H1 (cell line): Measurements from ENCODE around the gene SPACA4. TPM values are rescaled to one million over a fixed set of nuclear protein-coding genes. Genes with fewer than 3 reads are reported as not detected.

ENCODE experiments used
- CTCF ChIA-PET: fragments of 300-600 bp; sonication (Branson Sonifier 250); formaldehyde crosslinking; loops from one replicate; lab custom pipeline; 2021; ENCODE audit not compliant: partially characterized antibody; lab: Charles Lee
- POLR2A ChIA-PET: fragments of 300-600 bp; sonication (Branson Sonifier 250); formaldehyde crosslinking; loops from one replicate; lab custom pipeline; 2021; ENCODE audit warnings: inconsistent platforms; ENCODE audit not compliant: partially characterized antibody; lab: Charles Lee
- DNase-seq, 2 experiments: peaks; one replicate each; pipeline versions ENCODE4 v3.0.0 to v3.0.0-alpha.2; 2010 to 2022; ENCODE audit warnings: low spot score in 2 of 2, low read depth in 1 of 2, mixed read lengths in 1 of 2
- FAIRE-seq: peaks from 2 replicates; lab custom pipeline; 2011; peaks lifted over from hg19 to GRCh38; lab: Jason Lieb, UNC
- H2AFZ ChIP-seq: 2 replicates; pipeline ENCODE4 v1.8.1; 2012; ENCODE audit warnings: low read length, inconsistent platforms
- H2AK5ac ChIP-seq: 2 replicates; pipeline ENCODE4 v1.6.1; 2013; ENCODE audit warnings: low read depth, low read length
- H2BK120ac ChIP-seq: replicated peaks from 2 replicates; pipeline ENCODE3; 2013; ENCODE audit warnings: low read depth, low read length, inconsistent platforms
- H2BK12ac ChIP-seq: 2 replicates; pipeline ENCODE4 v1.6.1; 2013; ENCODE audit warnings: low read depth, low read length
- H2BK15ac ChIP-seq: 2 replicates; pipeline ENCODE4 v1.6.1; 2013; ENCODE audit warnings: low read length
- H2BK20ac ChIP-seq: 2 replicates; pipeline ENCODE4 v1.6.1; 2013; ENCODE audit warnings: low read length
- H2BK5ac ChIP-seq: 2 replicates; pipeline ENCODE4 v1.6.1; 2013; ENCODE audit warnings: low read depth, low read length
- H3K14ac ChIP-seq: 2 replicates; pipeline ENCODE4 v1.6.1; 2013; ENCODE audit warnings: inconsistent platforms; ENCODE audit not compliant: insufficient read length
- H3K18ac ChIP-seq: 2 replicates; pipeline ENCODE4 v1.6.1; 2013; ENCODE audit warnings: low read length; ENCODE audit errors: extremely low read depth
- H3K23ac ChIP-seq: 2 replicates; pipeline ENCODE4 v1.6.1; 2013; ENCODE audit warnings: inconsistent platforms; ENCODE audit not compliant: insufficient read length
- H3K23me2 ChIP-seq: 2 replicates; pipeline ENCODE4 v1.6.1; 2013; ENCODE audit warnings: low read depth, low read length
- H3K27ac ChIP-seq: 2 replicates; pipeline ENCODE4 v1.6.1; 2011; ENCODE audit warnings: low read depth, low read length, inconsistent platforms
- H3K27me3 ChIP-seq, 4 experiments: replicated peaks in 1 of 4; 1 replicate in 1 of 4; 2 replicates in 3 of 4; pipeline versions ENCODE4 v1.6.1 to v1.8.1; 2011 to 2013; ENCODE audit warnings: low read length in 3 of 4, mild to moderate bottlenecking in 3 of 4, inconsistent platforms in 2 of 4, mixed read lengths in 2 of 4, moderate library complexity in 1 of 4; ENCODE audit not compliant: control insufficient read depth in 3 of 4, insufficient read depth in 3 of 4; ENCODE audit errors: extremely low read depth in 1 of 4
- H3K36me3 ChIP-seq, 4 experiments: 2 replicates each; pipeline versions ENCODE4 v1.6.1 to v1.8.1; 2011 to 2013; ENCODE audit warnings: mild to moderate bottlenecking in 4 of 4, low read length in 3 of 4, moderate library complexity in 2 of 4, control low read depth in 1 of 4, inconsistent platforms in 1 of 4; ENCODE audit not compliant: insufficient read depth in 4 of 4, control insufficient read depth in 2 of 4
- H3K4ac ChIP-seq: replicated peaks from 2 replicates; pipeline ENCODE3; 2013; ENCODE audit warnings: low read length, low read depth, mixed read lengths, inconsistent platforms; ENCODE audit not compliant: insufficient read length
- H3K4me1 ChIP-seq, 4 experiments: replicated peaks in 1 of 4; 1 replicate in 1 of 4; 2 replicates in 3 of 4; pipeline versions ENCODE4 v1.6.1 to v1.8.1; 2011 to 2013; ENCODE audit warnings: low read length in 3 of 4, inconsistent platforms in 2 of 4, mixed read lengths in 1 of 4; ENCODE audit not compliant: insufficient read depth in 4 of 4, control insufficient read depth in 3 of 4
- H3K4me2 ChIP-seq, 2 experiments: 2 replicates each; pipeline versions ENCODE4 v1.6.1 to v1.8.1; 2011 to 2013; ENCODE audit warnings: low read depth in 2 of 2, low read length in 2 of 2, control low read depth in 1 of 2, inconsistent platforms in 1 of 2, mild to moderate bottlenecking in 1 of 2; ENCODE audit not compliant: insufficient read depth in 1 of 2
- H3K4me3 ChIP-seq, 4 experiments: fragments of 200-600, 300-600 bp in 1 of 4; sonication (generic), shearing (Covaris generic), sonication (Bioruptor Twin) in 1 of 4; 2 replicates each; pipeline versions ENCODE4 v1.5.1 to v1.8.1; 2011 to 2016; ENCODE audit warnings: low read length in 4 of 4, low read depth in 3 of 4, control low read depth in 2 of 4, inconsistent platforms in 2 of 4, mild to moderate bottlenecking in 2 of 4, mixed read lengths in 1 of 4, moderate library complexity in 1 of 4; ENCODE audit not compliant: insufficient read depth in 2 of 4; ENCODE audit errors: extremely low read depth in 1 of 4
- H3K56ac ChIP-seq: replicated peaks from 2 replicates; pipeline ENCODE3; 2013; ENCODE audit warnings: low read depth, mild to moderate bottlenecking, mixed read lengths, low read length, inconsistent platforms; ENCODE audit not compliant: insufficient read length
- H3K79me1 ChIP-seq: 2 replicates; pipeline ENCODE4 v1.6.1; 2013; ENCODE audit warnings: low read depth, low read length, control low read depth
- H3K79me2 ChIP-seq, 2 experiments: 2 replicates each; pipeline versions ENCODE4 v1.6.1 to v1.8.1; 2012 to 2013; ENCODE audit warnings: low read length in 2 of 2, mild to moderate bottlenecking in 2 of 2, inconsistent platforms in 1 of 2; ENCODE audit not compliant: insufficient read depth in 2 of 2, control insufficient read depth in 1 of 2
- H3K9ac ChIP-seq, 4 experiments: replicated peaks in 1 of 4; 1 replicate in 1 of 4; 2 replicates in 3 of 4; pipeline versions ENCODE4 v1.6.1 to v1.8.1; 2011 to 2013; ENCODE audit warnings: low read depth in 3 of 4, low read length in 3 of 4, control low read depth in 2 of 4, mild to moderate bottlenecking in 2 of 4, moderate library complexity in 2 of 4, inconsistent platforms in 1 of 4; ENCODE audit errors: extremely low read depth in 1 of 4
- H3K9me3 ChIP-seq, 2 experiments: 2 replicates each; pipeline versions ENCODE4 v1.6.1 to v1.8.1; 2012 to 2013; ENCODE audit warnings: mild to moderate bottlenecking in 2 of 2, moderate library complexity in 2 of 2, control low read depth in 1 of 2, inconsistent platforms in 1 of 2, low read depth in 1 of 2, low read length in 1 of 2, mixed read lengths in 1 of 2; ENCODE audit not compliant: insufficient read depth in 2 of 2
- H4K20me1 ChIP-seq, 2 experiments: replicated peaks in 1 of 2; 2 replicates each; pipeline versions ENCODE3 to v1.8.1; 2011 to 2013; ENCODE audit warnings: inconsistent platforms in 2 of 2, low read length in 2 of 2, mild to moderate bottlenecking in 1 of 2; ENCODE audit not compliant: insufficient read depth in 2 of 2, control insufficient read depth in 1 of 2
- H4K5ac ChIP-seq: 2 replicates; pipeline ENCODE4 v1.6.1; 2013; ENCODE audit warnings: low read length, low read depth, mixed read lengths, inconsistent platforms; ENCODE audit not compliant: insufficient read length
- H4K8ac ChIP-seq: 2 replicates; pipeline ENCODE4 v1.8.0; 2013; ENCODE audit warnings: mild to moderate bottlenecking, moderate library complexity, low read length, inconsistent platforms; ENCODE audit not compliant: insufficient read depth; ENCODE audit errors: extremely low read depth
- H4K91ac ChIP-seq: replicated peaks from 2 replicates; pipeline ENCODE3; 2013; ENCODE audit warnings: low read length, mixed read lengths, inconsistent platforms; ENCODE audit not compliant: insufficient read length
- HDAC2 ChIP-seq, 2 experiments: fragments of 300-600 bp in 1 of 2; sonication (generic) in 1 of 2; IDR thresholded peaks; 2 replicates each; pipeline ENCODE4 v1.6.1; 2011 to 2012; ENCODE audit warnings: low read depth in 2 of 2, low read length in 2 of 2, mild to moderate bottlenecking in 2 of 2, moderate library complexity in 2 of 2, borderline replicate concordance in 1 of 2, inconsistent platforms in 1 of 2
- MAFK ChIP-seq: IDR thresholded peaks from 2 replicates; pipeline ENCODE4 v1.6.1; 2012; ENCODE audit warnings: low read depth, mild to moderate bottlenecking, improper control_type of control experiment, low read length
- TAF1 ChIP-seq: IDR thresholded peaks from 2 replicates; pipeline ENCODE4 v1.6.1; 2011; ENCODE audit warnings: mild to moderate bottlenecking, low read depth, low read length
- TAF7 ChIP-seq: optimal IDR thresholded peaks from 2 replicates; pipeline ENCODE3; 2011; ENCODE audit warnings: low read depth, mild to moderate bottlenecking, inconsistent platforms, low read length, moderate library complexity, borderline replicate concordance
- TBP ChIP-seq: IDR thresholded peaks from 2 replicates; pipeline ENCODE4 v1.6.1; 2011; ENCODE audit warnings: low read depth, low read length, improper control_type of control experiment
- whole genome bisulfite sequencing, 2 experiments: shearing (Covaris generic) in 1 of 2; methylation state at CpG; one replicate each; pipeline versions ENCODE4 v1.1.6 to v1.1.7; 2013 to 2015; ENCODE audit warnings: low lambda C conversion rate in 2 of 2, mixed read lengths in 2 of 2, inconsistent platforms in 1 of 2, low coverage in 1 of 2, missing lambda C conversion rate in 1 of 2; ENCODE audit not compliant: insufficient replicate concordance in 2 of 2, insufficient coverage in 1 of 2, insufficient read length in 1 of 2; ENCODE audit errors: extremely low coverage in 1 of 2, missing lambda C conversion rate in 1 of 2; 5-methylcytosine and 5-hydroxymethylcytosine counted together
- polyA plus RNA-seq, 7 experiments: library from polyadenylated mRNA; depleted of rRNA in 3 of 7; stranded (reverse) in 5 of 7; unstranded in 2 of 7; fragments of >200 nt in 5 of 7; fragments of 200-250 nt in 2 of 7; gene quantifications; 1 replicate in 5 of 7; 2 replicates in 1 of 7; 4 replicates in 1 of 7; pipeline versions ENCODE4 v1.2.1 to v1.2.3, GENCODE V29; 2011 to 2013; ENCODE audit warnings: missing spikeins in 2 of 7, mixed read lengths in 2 of 7
- total RNA-seq: library from RNA; stranded (reverse); fragmentation: NEBNext Ultra II Directional; extraction: Animal tissue kit (Norgen Biotek cat#: 25700); gene quantifications from 2 replicates; pipeline ENCODE4 v1.2.1, GENCODE V29; 2021

Gene SPACA4
- total and polyA plus RNA-seq, 2 of the 8 experiments (the other 6 are each of a cell fraction or from before 2014, with no cell fraction given) = not detected

DNA sequence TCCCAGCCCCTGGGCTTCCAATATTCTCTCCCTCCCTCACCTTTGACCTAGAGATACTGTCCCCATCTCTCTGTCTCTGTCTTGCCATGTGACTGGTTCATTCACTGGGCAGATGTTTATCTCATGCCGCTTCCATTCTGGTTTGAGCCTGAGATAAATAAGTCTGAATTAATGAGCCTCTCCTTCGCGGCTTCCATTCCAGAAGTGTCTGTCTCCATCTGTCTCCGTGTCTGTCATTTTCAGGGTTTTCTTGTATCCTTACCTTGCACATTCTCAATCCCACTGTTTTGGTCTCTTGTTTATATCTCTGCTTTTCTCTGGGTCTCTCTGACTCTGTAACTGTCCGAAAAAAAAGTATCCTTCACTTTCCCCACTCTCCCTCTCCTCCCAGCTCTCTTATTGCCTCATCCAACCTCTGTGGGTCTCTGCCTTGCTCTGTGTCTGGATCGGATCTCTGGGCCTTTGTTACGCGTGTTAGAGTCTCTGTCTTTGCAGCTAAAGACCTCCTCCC, 17.1 kb downstream of the SPACA4 start:
- H4K20me1 ChIP-seq = peaks cover 2 to 5% of the 10 kb centered on the region in 2 experiments
- 43% methylated on average over 8 of the region's 8 CpGs; no CpG with 5 or more reads in 1 of the 2 experiments for WGBS, 2 experiments
- H4K8ac ChIP-seq = no peak overlapping the region
- H3K79me1 ChIP-seq = no peaks in the 10 kb centered on the region; the same call in 1 of the 2 replicates
- no peak overlapping the region for H3K56ac ChIP-seq
- peak overlapping the region in 3 of 4 experiments; percentile 57 to 62 (median 58); a peak in 6 of 7 replicates for H3K9ac ChIP-seq
- H3K4me2 ChIP-seq = peak overlapping the region; percentile 66 to 75
- DNase-seq (no peak), FAIRE-seq (no peak)
- peaks cover 15% of the 10 kb centered on the region for H3K23me2 ChIP-seq
- H3K27ac ChIP-seq = peak overlapping the region; percentile 77
- peaks cover 3 to 19% of the 10 kb centered on the region in 2 experiments for H3K79me2 ChIP-seq
- H3K4ac ChIP-seq = no peak overlapping the region
- peak overlapping the region; percentile 11; the same call in 1 of the 2 replicates for H2AK5ac ChIP-seq
- peak overlapping the region; percentile 38 to 87 (median 50); a peak in 7 of 8 replicates for H3K4me3 ChIP-seq
- peaks cover 0 to 7% (median 1%) of the 10 kb centered on the region in 4 experiments; a peak in 1 of 8 replicates for H3K36me3 ChIP-seq
- H3K18ac ChIP-seq = peak overlapping the region; percentile 89; the same call in 1 of the 2 replicates
- peak overlapping the region; percentile 71 for H4K91ac ChIP-seq
- POLR2A ChIA-PET = interaction anchor here (0.6 to 30.9 kb wide), 5 partner anchors 1 to 223 kb away, joined by 3 to 788 read pairs (median 4); partner anchors contain the start of genes CA11, DBP, FAM83E and RPL18
- peaks cover 3 to 11% (median 6%) of the 10 kb centered on the region in 4 experiments; a peak in 6 of 7 replicates for H3K4me1 ChIP-seq
- H3K23ac ChIP-seq = no peak overlapping the region
- CTCF ChIA-PET = interaction anchor here (0.9 kb wide), 1 partner anchor 10 kb away, joined by 3 read pairs; no protein-coding TSS in a partner anchor
- H3K9me3 ChIP-seq = no peaks in the 10 kb centered on the region
- peak overlapping the region; percentile 36 for H2BK5ac ChIP-seq
- H2AFZ ChIP-seq = no peak overlapping the region
- H3K27me3 ChIP-seq = no peaks in the 10 kb centered on the region
- no peak overlapping the region for H2BK120ac ChIP-seq
- H2BK15ac ChIP-seq = 0 out of 2 replicates have a peak overlapping the region, but pooled peaks have one; percentile 83
- no peak overlapping the region for H4K5ac ChIP-seq
- H2BK20ac ChIP-seq = no peak overlapping the region
- 0 out of 2 replicates have a peak overlapping the region, but pooled peaks have one; percentile 53 for H2BK12ac ChIP-seq
- no peak overlapping the region for H3K14ac ChIP-seq
- no peak for TF ChIP-seq MAFK
- TF ChIP-seq TAF7 = no peak
- TF ChIP-seq TBP = peak; percentile 5; the same call in 1 of the 2 replicates
- TF ChIP-seq TAF1 = peak; percentile 58; the same call in 1 of the 2 replicates
- 0 out of 4 replicates have a peak, but pooled peaks of 1 of the 2 experiments have one; percentile 8 for TF ChIP-seq HDAC2 (IDR thresholded peaks at IDR 0.05; ENCODE audit: borderline replicate concordance in 1 of 2, low read depth in 2 of 2, low read length in 2 of 2)
